ENCODE results near the gene BAAT.

- TF ChIP-seq, protein P1, sequence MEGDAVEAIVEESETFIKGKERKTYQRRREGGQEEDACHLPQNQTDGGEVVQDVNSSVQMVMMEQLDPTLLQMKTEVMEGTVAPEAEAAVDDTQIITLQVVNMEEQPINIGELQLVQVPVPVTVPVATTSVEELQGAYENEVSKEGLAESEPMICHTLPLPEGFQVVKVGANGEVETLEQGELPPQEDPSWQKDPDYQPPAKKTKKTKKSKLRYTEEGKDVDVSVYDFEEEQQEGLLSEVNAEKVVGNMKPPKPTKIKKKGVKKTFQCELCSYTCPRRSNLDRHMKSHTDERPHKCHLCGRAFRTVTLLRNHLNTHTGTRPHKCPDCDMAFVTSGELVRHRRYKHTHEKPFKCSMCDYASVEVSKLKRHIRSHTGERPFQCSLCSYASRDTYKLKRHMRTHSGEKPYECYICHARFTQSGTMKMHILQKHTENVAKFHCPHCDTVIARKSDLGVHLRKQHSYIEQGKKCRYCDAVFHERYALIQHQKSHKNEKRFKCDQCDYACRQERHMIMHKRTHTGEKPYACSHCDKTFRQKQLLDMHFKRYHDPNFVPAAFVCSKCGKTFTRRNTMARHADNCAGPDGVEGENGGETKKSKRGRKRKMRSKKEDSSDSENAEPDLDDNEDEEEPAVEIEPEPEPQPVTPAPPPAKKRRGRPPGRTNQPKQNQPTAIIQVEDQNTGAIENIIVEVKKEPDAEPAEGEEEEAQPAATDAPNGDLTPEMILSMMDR (IDR thresholded peaks at IDR 0.05): no peak
- TF ChIP-seq POLR2A (IDR thresholded peaks at IDR 0.05): no peak
These were observed 12.9 kb upstream of the BAAT start for GRCh38 chr9:101397746-101398067.
